Stimulated activated CD8-positive, alpha-beta memory T cell treated with anti-CD3 and anti-CD28 coated beads, Interleukin-4, amount 100 ng/mL, for 4 hours (primary cell): ENCODE results near the gene USP32.
"Not testable (repeated sequence)": the region's sequence is repeated elsewhere in the genome, so short reads cannot be mapped to it uniquely, and the experiment has no call there.

Experiments
- DNase-seq, 2 donors: peaks; one replicate each; pipeline ENCODE4 v3.0.0-alpha.2; 2020; ENCODE audit warnings: low read depth in 2 of 2, low spot score in 1 of 2

The USP32 gene

DNA sequence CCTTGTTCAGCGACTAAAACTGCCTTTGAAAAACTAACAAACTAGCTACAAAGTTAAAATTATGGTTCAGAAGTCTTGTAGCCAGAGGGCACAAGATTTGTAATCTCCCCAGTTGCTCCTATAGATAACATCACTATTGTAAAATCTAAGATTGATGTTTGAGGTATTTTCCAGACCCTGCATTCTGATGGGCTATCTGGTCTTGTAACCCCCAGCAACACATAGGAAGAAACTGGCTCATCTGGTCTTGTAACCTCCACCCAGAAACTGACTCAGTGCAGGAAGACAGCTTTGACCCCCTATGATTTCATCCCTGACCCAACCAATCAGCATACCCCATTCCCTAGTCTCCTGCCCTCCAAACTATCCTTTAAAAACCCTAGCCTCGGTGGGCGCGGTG, 18.1 kb upstream of the USP32 start:
- DNase-seq, result no peak

DNA sequence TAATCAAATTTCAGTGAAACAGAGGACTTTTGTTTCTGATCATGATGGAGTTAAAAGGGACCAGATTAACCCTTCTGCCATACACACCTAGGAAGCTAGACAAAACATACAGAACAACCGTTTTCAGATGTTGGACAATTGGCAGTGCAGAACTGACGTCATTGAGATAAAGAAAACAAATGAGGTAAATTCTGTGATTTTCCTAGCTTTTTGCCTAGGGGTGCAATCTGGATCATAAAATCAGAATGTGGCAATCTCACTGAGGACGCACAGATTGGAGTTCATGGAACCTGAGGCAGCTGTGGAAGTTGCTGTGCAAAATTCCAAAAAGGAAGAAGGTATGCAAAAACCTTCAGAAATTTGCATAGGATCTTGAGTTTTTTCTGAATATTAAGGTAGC, 15.0 kb upstream of the USP32 start:
- no peak for DNase-seq

DNA sequence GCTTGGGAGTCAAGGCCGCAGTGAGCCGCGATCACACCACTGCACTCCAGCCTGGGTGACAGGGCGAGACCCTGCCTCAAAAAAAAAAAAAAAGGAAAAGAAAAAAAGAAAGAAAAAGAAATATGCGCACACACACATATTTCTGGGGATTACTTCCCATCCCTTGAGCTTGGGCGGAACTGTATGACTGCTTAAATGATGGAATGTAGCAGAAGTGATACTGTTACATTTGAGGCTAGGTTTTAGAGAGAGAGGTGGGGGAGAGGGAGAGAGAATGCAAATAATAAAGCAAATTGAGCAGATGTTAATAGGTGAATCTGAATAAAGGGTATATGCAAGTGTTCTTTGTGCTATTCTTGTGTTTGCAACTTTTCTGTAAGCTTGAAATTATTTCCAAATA, 12.0 kb upstream of the USP32 start:
- DNase-seq, result no peak

DNA sequence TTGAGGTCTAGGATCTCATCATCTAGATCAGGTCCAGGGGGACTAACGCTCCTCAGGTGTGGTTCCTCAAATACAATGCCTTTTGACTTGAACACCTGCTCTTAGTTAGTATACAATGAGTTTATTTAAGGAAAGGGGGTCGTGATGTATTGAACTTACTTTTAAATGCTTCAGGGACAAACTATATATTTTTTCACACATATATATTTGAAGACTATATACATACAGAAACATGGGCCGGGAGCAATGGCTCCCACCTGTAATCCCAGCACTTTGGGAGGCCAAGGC, 11.5 kb upstream of the USP32 start:
- DNase-seq, result no peak

DNA sequence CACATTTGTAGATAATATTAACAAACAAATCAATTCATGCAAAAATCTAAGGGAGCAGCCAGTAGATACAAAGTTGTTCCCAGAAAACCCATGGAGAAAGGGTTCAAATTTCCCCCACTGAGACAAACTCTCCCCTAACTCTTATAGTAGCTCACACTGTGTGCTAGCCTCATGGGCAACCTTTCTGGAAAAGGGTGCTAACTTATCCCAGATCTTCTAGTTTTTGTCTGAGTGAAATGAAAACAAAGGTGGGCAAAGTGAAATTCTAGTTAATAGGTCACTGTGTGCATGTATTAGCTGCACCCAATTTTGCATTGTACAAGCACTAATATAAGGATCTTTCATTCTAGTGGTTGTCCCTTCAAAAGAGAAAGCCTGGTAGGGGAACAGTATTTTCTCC, 9.9 kb upstream of the USP32 start:
- no peak for DNase-seq

DNA sequence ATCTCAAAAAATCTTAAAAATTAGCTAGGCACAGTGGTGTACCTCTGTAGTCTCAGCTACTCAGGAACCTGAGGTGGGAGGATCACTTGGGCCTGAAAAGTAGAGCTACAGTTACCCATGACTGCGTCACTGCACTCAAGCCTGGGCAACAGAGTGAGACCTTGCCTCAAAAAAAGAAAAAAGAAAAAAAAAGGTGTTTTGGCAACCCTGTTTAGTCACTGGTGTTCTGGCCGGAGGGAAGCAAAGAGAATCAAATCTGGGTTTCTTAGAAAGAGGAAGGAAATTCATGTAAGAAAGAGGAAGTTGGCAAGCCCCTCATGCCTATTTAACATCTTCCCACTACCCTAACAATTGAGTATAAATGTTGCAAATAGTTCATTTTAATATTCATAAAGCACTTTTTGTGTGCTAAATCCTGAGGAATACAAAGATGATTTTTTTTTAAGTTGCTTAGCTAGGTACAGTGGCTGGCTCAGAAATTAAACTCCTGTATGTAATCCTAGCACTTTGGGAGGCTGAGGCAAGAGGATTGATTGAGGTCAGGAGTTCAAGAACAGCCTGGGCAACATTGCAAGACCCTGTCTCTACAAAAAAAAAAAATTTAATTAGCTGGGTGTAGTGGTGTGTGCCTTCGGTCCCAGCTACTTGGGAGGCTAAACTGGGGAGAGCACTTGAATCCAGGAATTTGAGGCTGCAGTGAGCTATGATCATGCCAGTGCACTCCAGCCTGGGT, 6.5 kb upstream of the USP32 start:
- no peak for DNase-seq

DNA sequence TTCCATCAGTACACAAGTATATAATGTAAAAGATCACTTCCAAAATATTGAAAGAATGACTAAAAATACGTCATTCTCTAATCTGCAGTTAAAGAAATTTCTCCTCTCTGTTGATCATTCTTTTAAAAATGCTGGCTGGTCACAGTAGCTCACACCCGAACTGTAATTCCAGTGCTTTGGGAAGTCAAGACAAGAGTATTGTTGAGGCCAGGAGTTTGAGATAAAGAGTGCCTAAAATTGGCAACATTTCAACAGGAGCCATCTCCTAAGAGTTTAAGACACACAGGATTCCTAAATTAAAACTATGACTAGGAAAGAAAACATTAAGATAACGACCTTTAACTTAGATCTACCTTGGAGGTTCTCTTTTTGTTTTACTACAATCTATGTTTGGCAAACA, 4.5 kb upstream of the USP32 start:
- DNase-seq, result no peak

DNA sequence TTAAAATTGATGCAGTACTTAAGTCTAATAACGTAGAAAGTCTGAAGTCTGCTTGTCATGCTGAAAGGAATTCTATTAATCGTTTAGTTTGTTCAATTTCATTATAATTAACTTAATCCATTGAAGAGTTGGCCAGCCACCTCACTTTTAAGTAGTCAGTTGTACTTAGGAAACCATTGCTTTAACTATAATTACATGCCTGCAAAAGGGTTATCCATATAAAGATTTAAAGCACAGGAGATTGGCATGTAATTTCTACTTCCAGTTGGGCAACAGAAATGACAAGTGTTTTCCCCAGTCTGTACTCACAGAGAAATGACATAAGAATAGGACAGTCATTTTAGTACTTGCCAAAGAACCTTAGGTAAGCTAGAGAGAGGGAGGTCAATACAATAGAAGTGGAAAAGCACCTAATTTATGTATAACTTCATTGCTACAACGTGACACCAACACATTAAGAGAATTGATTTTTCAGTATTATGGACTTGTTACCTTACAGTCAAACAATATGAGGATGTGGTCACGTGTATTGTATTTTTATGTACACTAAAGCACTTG, 3.7 kb upstream of the USP32 start:
- DNase-seq, result no peak

DNA sequence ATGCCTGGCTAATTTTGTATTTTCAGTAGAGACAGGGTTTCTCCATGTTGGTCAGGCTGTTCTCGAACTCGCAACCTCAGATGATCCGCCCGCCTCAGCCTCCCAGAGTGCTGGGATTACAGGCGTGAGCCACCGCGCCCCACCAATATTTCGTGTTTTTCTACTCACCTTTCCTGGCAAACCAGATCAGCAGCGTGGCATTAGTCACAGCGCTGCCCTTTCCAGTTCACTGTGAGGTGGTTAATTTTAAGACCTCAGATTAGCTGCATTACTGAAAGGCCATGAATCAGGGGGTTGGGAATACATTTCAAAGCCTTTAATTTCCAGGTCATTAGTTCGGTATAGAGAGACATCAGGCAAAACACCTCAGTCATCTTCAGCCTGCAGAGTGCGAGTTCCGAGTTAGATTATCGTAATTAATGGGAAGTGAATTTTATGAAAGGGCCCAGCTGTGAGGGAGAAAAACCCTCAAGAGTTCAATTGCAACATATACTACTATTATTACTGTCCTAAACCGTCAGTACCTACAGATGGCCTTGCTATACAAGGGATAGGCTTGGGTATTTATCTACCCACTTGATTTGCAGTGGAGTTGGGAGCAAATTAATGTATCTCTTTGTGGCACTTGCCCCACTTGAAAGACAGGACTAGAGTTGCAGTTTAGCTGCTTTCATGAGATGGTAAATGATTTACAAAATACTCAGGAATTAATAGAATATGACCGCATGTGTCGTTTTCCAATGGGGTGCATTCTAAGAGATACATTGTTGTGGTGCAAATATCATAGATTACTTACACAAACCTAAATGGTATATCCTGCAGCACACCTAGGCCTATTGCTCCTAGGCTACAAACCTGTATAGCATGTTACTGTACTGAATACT, 2.1 kb upstream of the USP32 start:
- DNase-seq, result no peak

DNA sequence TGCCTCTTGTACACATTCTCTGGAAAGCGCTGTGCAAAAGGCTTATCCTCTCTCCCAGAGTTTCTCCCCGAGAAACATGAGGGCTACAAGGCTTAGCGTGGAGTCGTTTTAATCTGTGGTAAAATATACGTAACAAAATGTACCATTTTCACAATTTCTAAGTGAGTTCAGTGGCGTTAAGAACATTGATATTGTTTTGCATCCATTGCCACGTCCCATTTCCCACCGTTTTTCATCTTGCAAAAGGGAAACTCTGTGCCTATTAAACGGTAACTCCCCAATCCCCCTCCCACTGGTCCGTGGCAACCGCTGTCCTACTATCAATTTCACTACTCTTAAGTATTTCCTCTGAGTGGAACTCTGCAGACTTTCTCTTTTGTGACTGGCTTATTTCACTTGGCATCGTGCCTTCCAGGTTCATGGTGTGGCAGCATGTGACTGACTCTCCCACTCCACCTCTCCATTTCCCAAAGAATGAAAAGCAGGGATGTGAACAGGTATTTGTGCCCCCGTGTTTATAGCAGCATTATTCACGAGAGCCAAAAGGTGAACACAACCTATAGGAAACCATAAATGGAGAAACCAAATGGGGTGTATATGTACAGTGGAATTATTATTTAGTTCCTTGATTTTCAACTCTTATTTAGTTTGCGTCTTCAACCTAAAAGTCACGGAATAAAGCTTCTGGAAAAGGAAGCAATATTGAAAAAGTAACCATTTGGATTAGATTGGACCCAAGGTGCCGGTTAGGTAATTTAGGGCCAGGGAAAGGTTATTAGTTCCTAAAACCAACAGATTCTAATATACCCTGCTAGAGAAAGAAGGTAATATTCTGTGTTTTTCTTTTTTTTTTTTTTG, 1.1 kb upstream of the USP32 start:
- no peak for DNase-seq

DNA sequence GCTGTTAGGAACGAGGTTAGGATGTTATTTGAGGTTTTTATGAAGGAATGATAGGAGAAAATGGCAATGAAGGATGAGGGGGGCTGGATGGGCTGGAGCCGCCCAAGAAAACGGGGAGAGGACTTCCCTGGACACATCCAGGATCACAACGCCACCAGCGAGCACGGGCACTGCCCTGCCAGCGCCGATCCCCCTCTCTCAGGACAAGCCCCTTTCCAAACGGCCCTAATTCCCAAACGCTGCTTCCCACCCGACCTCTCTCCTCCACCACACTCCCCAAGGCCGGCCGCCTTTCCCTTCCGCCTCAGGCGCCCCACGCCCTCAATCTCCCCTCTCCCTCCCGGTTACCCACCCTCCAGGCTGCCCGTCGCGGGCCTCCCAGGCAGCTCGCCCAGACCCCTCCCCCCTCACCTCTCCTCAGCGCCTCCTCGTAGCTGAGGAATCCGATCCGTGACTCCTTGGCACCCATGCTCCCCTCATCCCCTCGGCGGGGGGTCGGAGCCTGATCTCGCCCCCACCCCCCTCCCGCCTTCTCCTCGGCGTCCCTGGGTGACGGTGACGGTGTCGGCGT, 377 bp downstream of the USP32 start:
- no peak for DNase-seq

DNA sequence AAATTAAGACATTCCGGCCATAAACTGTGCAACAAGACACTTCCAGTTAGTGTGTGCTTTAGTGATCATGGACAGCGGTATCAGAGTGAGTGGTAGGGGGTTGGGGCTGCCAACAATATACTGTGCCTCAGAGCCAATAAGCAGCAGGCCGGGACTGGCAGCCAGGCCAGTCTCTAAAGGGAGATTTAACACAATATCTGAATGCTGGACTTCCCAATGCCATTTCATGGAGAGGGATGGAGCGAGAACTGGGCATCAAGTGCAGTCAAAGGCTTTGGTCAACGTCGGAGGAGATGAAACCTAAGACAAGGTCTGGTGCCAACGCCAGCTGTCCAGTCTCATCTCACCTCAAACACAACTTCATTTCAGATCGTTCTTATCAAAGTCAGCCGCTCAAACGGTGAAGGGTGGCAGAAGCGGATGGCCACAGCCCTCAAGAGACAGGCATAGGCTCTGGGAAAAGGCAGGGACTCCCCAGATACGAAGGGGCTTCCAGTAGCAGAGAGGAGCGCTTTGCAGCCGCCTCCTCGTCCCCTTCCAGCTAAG, 935 bp downstream of the USP32 start:
- no peak for DNase-seq

DNA sequence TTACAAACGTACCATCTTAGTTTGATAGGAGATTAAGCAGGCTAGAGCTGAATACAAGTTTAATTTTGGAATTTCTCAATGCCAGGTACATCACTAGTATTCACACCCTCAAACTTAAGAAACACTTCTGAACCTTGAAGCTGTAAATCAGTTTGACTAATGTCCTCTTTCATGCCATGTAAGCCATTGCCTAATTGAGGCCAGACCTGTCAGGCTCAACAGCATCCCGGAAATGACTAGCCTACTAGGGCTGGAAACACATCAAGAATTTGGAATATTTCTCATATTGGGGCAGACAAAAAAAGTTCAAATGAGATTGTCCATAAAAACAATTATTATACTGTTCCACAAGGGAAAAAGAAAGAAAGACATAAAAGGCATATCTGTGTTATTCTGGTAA, 1.7 kb downstream of the USP32 start:
- no peak for DNase-seq

DNA sequence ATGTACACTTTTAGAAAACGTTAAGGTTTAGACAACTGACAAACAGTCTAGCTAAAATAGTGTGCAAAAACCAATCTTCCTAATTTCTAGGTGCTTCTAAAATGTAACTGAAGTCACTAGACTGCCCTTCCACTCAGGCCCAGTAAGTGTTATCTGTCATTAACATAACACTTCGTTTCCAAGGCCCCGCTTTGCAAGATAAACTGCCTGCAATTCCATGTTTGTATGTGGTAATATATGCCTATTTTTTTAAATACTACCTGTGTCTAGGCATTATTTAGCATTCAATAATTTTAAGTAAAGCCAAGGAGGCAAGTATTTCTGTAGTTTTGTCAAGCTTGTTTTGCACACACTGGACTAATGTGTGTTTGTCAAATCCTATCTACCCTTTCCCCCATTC, 3.2 kb downstream of the USP32 start:
- DNase-seq, result no peak

DNA sequence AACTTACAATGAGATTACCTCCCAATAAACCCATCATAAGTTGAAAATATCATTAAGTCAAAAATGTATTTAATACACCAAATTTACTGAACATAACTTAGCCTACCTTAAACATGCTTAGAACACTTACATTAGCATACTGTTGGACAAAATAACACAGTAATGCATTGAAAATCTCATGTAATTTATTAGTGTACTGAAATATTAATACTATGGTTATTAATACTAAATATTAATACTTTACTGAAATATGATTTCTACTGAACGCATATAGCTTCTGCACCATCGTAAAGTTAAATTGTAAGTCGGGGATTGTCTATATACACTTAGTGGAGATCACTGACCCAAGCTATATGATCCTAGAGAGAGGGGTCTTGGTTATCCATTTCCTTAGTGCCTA, 4.3 kb downstream of the USP32 start:
- DNase-seq, result no peak

DNA sequence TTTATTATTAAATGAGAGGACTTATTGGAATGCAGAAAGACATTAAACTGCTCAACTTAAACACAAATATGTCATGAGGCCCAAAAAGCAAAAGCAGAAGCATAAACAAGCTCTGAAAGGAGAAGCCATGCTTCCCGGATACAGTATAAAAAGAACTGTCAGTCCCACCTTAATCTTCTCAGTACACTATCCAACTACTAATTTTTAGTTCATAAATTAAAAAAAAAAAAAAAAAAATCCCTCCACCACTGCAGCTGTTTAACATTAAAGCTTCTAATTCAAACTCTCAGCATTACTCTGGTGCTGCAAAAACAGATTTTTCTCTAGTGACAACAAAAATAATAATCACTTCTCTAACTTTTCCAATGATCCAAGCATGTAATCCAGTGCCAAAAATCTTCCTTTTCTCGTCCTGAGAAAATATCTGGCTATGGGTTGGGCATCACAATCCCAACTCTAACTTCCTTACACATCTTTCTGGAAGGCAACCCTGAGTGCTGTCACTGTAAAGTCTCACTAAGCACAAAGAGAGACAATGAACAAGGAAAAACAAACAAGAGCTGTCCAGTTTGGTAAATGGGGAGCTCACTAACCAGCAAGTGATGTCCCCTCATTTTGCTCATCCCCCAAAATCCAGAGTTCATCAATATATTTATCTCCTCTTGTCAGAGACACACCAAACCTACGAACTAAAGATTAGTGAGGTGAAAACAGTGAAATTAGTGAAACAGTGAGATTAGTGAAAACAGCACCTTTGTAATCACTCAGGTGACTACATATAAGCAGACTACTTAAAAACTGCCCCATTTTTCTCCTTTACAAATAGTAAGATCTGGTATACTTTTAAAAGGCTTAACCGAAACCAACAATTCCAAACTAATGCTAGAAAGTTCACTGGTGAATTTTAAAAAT, 5.5 kb downstream of the USP32 start:
- DNase-seq, result no peak

DNA sequence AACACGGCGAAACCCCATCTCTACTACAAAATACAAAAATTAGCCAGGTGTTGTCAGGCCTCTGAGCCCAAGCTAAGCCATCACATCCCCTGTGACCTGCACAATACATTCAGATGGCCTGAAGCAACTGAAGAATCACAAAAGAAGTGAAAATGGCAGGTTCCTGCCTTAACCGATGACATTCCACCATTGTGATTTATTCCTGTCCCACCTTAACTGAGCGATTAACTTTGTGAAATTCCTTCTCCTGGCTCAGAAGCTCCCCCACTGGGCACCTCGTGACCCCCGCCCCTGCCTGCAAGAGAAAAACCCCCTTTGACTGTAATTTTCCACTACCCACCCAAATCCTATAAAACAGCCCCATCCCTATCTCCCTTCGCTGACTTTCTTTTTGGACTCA, 7.0 kb downstream of the USP32 start:
- DNase-seq, result not testable (repeated sequence)

DNA sequence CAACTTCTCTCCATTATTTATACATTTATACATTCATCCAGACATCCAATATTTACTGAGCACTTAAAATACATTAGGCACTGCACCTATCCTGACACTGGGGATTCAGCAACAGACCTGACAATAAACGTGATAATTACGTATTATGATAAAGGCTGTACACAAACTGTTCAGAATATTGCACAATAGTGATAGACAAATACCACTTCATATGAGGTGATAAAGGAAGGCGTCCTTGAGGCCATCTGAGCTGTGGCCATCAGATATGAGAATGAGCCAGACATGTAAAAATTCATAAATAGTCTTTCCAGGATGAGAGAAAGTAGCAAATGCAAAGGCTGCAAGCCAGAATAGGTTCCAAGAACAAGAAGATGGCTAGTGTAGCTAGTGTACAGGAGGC, 8.6 kb downstream of the USP32 start:
- no peak for DNase-seq

DNA sequence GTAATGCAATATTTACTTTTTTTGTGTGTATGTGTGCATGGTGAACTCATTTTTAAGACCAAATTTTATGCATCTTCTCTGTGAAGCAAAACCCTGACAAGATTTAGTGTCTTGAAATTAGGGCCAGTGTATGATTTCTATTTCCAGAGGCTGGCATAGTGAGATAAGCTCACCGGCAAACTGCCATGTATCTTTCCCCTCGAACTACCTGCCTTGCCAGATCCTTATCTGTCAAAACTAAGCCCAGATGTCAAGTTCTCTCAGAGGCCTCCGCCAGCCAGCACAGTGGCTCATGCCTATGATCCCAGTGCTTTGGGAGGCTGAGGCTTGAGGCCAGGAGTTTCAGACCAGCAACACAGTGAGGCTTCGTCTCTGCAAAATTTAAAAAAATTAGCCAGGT, 10.0 kb downstream of the USP32 start:
- DNase-seq, result no peak

DNA sequence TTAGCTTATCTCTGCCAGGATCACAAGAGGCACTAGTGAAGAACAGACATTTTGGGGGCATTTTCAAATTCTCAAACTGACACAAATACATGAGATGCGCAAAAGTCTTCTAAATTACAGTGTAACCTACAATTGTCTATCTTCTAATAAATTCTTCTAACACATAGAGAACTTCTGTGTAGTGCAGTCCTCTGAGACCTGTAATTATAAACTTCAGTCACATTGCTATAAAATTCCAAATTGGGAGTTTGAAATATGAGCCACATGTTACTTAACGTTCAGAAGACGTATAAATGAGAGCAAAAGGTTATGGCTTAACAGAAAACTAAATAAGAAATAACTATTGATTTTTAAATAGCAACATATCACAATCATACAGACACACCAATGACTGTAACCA, 12.5 kb downstream of the USP32 start:
- DNase-seq, result not testable (repeated sequence)
